ENCODE results near the gene IRF1. TPM values are rescaled to one million over a fixed set of nuclear protein-coding genes. Genes with fewer than 3 reads are reported as not detected.

The IRF1 gene
- total and polyA plus RNA-seq, 2 of the 4 experiments (the other 2 are of a cell fraction): 11.1 to 18.9 TPM

DNA sequence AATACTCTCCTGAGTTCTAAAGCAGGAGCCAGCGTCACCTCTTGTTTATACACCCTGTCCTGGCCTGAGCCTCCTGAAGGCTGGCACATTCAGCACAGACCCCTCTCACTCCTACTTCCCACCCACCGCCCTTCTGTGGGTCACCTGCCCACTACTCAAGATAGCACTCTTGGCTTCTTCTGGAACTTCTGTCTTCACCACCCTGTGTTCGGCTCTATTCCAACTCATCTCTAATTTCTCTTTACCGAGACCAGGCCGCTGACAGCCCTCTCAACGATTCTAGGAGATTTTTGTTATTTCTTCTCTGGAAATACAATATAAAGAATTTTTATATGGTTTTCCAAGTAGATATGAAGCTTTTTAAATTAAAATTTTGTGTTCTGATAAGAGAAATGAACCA lies 57.4 kb downstream of the IRF1 start:
- Histone ChIP-seq H4K5ac (ENCODE audit: low read depth, low read length) (no peak overlapping the region), H2AK9ac (replicated peaks; ENCODE audit: low read depth, low read length, poor library complexity) (no peak overlapping the region), H3K4ac (ENCODE audit: low read depth, low read length) (peak overlapping the region; percentile 30), H3K23ac (ENCODE audit: low read depth, low read length) (no peak overlapping the region), H2AK5ac (ENCODE audit: low read depth, low read length) (peak overlapping the region; percentile 89), H3K18ac (ENCODE audit: low read depth, low read length) (no peak overlapping the region), H4K20me1 (ENCODE audit: insufficient read depth, low read length) (no peaks in the 10 kb centered on the region; the same call in 1 of the 2 replicates), H2BK5ac (ENCODE audit: low read depth, low read length, poor library complexity, severe bottlenecking) (no peak overlapping the region), H3K9me1 (ENCODE audit: insufficient read depth, low read length) (peaks cover 36% of the 10 kb centered on the region), H3K27ac (ENCODE audit: insufficient read depth, low read length) (no peak overlapping the region), H3K4me1 (ENCODE audit: control insufficient read depth, insufficient read depth, low read length) (peaks cover 29% of the 10 kb centered on the region), H3K56ac (ENCODE audit: extremely low read depth, insufficient read depth, low read length) (no peak overlapping the region), H2AFZ (replicated peaks; ENCODE audit: low read length, poor library complexity) (no peak overlapping the region), H3K4me3 (ENCODE audit: insufficient read depth, low read depth, low read length) (no peak overlapping the region), H2BK20ac (ENCODE audit: low read depth, low read length) (peak overlapping the region; percentile 27; the same call in 1 of the 2 replicates), H3K27me3 (ENCODE audit: control insufficient read depth, insufficient read depth, low read length) (no peaks in the 10 kb centered on the region), H3K79me1 (ENCODE audit: low read depth in 1 of 2, low read length in 2 of 2) (peaks cover 15 to 55% of the 10 kb centered on the region in 2 experiments), H3K4me2 (ENCODE audit: low read depth, low read length) (no peak overlapping the region), H3K36me3 (ENCODE audit: control insufficient read depth, insufficient read depth, low read length) (no peaks in the 10 kb centered on the region), H3K14ac (replicated peaks; ENCODE audit: low read depth, low read length) (peak overlapping the region; percentile 37; the same call in 1 of the 2 replicates), H4K91ac (ENCODE audit: insufficient read depth, low read depth, low read length) (peak overlapping the region; percentile 38; the same call in 1 of the 2 replicates), H2BK120ac (ENCODE audit: low read depth, low read length) (peak overlapping the region; percentile 47; the same call in 1 of the 2 replicates), H3K9me3 (ENCODE audit: control insufficient read depth, insufficient read depth, low read length) (no peaks in the 10 kb centered on the region), H3K9ac (ENCODE audit: low read depth, low read length) (no peak overlapping the region), H4K8ac (ENCODE audit: low read depth in 2 of 2, low read length in 2 of 2) (no peak overlapping the region), H2BK15ac (ENCODE audit: low read depth, low read length) (no peak overlapping the region)
- ATAC-seq (ENCODE audit: low read depth) (no peak), DNase-seq (no peak)
- ChIA-PET CTCF (no interaction called here), POLR2A (ENCODE audit: unreplicated experiment) (interaction anchor here (0.6 kb wide), 1 partner anchor 20 kb away, joined by 5 read pairs; no protein-coding TSS in a partner anchor)
- TF ChIP-seq FOS (IDR thresholded peaks at IDR 0.05; ENCODE audit: low read depth, low read length) (no peak), MAFK (IDR thresholded peaks at IDR 0.05; ENCODE audit: low read depth, low read length) (no peak), MAZ (IDR thresholded peaks at IDR 0.05; ENCODE audit: borderline replicate concordance, low read depth, low read length) (no peak), RAD21 (IDR thresholded peaks at IDR 0.05; ENCODE audit: low read length) (no peak), NFE2L2 (IDR thresholded peaks at IDR 0.05; ENCODE audit: low read depth, low read length) (no peak), CHD1 (IDR thresholded peaks at IDR 0.05; ENCODE audit: low read depth, low read length) (no peak), ELK1 (IDR thresholded peaks at IDR 0.05; ENCODE audit: borderline replicate concordance, low read depth, low read length) (no peak), CEBPB (IDR thresholded peaks at IDR 0.05; ENCODE audit: low read depth, low read length) (no peak), MXI1 (IDR thresholded peaks at IDR 0.05; ENCODE audit: borderline replicate concordance, low read depth, low read length) (no peak), BHLHE40 (IDR thresholded peaks at IDR 0.05; ENCODE audit: low read depth, low read length) (no peak), CTCF (conservative IDR thresholded peaks at IDR 0.05; ENCODE audit: low read depth, low read length) (no peak), RCOR1 (IDR thresholded peaks at IDR 0.05; ENCODE audit: insufficient replicate concordance, low read length) (no peak)
- in situ Hi-C loops (cut with MboI; ENCODE audit: low sequenced_read_pairs) (no loop called here), intact Hi-C loops (cut with micrococcal nuclease) (no loop called here), dilution Hi-C loops (cut with HindIII; ENCODE audit: low sequenced_read_pairs, unreplicated experiment) (no loop called here)
- BruUV-seq (replicated peaks): no TSS peak
- 100% methylated on average over 1 of the region's 6 CpGs; no CpG with 5 or more reads in 1 of the 2 experiments for WGBS, 2 experiments (ENCODE audit: extremely low coverage in 2 of 2, insufficient read length in 1 of 2)
